ENCODE measurements around the gene NGF.
"Not testable (repeated sequence)": the region's sequence is repeated elsewhere in the genome, so short reads cannot be mapped to it uniquely, and the experiment has no call there.

The NGF gene

DNA sequence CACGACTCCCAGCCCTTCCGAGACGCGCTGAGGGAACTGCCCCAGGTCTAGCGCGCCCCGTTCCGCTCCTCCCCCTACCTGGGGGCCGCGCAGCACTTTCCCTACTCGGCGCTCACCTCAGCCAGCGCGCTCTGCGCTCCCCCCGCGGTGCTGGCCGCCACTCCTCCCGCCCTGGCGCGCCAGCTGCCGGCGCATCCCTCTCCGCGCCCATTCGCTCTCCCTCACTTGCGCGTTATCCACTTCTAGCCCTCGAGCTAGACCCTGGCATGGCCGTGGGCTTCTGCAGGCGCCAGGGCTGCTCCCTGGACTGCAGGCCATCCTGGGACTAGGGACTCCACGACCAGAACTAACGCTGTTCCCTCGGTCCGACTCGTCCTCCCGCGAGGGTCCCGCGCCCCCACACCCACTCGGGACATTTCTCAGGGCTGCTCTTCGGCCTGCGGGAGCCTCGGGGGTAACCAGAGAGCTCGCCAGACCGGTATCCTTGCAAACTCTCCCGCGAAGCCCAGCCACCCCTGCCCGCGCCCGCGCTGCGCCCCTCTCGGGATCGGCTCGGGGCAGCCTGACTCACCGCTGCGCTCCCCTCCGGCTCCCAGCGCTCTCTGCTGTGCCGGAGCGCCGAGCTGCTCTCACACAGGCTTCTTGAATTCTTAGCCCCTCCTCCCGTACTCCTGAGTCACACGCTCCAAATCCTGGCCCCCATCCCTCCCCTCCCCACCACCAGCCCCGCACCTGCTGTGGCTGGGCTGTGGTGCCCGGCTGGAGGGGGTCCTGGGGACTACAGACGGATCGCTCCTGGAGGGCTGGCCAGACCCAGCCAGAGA, at the start of gene NGF:
Gene NGF (minus strand): TSS at position 617 of the 824 bp plus-strand sequence. CDS start 51,454 bp downstream, outside the sequence.
- Histone ChIP-seq H3K36me3 (ENCODE audit: control insufficient read depth, insufficient read depth, low read length) (no peaks in the 10 kb centered on the region), H3K4me3 (replicated peaks; ENCODE audit: low read depth, low read length) (no peak within 1 kb of the TSS), H3K27me3 (replicated peaks; ENCODE audit: control insufficient read depth, insufficient read depth, low read length) (peaks cover 2% of the 10 kb centered on the region)
- DNase-seq (ENCODE audit: extremely low read depth, insufficient read length), result peak; percentile 1
- TF ChIP-seq, protein P1, sequence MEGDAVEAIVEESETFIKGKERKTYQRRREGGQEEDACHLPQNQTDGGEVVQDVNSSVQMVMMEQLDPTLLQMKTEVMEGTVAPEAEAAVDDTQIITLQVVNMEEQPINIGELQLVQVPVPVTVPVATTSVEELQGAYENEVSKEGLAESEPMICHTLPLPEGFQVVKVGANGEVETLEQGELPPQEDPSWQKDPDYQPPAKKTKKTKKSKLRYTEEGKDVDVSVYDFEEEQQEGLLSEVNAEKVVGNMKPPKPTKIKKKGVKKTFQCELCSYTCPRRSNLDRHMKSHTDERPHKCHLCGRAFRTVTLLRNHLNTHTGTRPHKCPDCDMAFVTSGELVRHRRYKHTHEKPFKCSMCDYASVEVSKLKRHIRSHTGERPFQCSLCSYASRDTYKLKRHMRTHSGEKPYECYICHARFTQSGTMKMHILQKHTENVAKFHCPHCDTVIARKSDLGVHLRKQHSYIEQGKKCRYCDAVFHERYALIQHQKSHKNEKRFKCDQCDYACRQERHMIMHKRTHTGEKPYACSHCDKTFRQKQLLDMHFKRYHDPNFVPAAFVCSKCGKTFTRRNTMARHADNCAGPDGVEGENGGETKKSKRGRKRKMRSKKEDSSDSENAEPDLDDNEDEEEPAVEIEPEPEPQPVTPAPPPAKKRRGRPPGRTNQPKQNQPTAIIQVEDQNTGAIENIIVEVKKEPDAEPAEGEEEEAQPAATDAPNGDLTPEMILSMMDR (IDR thresholded peaks at IDR 0.05; ENCODE audit: insufficient read depth, low read length, poor library complexity, severe bottlenecking), result no peak

DNA sequence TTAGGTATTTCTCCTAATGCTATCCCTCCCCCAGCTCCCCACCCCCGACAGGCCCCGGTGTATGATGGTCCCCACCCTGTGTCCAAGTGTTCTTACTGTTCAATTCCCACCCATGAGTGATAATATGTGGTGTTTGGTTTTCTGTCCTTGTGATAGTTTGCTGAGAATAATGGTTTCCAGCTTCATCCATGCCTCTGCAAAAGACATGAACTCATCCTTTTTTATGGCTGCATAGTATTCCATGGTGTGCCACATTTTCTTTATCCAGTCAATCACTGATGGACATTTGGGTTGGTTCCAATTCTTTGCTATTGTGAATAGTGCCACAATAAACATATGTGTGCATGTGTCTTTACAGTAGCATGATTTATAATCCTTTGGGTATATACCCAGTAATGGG, 45.4 kb upstream of the NGF start:
- H3K27me3 ChIP-seq (replicated peaks; ENCODE audit: control insufficient read depth, insufficient read depth, low read length); H3K36me3 ChIP-seq (ENCODE audit: control insufficient read depth, insufficient read depth, low read length); H3K4me3 ChIP-seq (replicated peaks; ENCODE audit: low read depth, low read length); DNase-seq (ENCODE audit: extremely low read depth, insufficient read length): not testable (repeated sequence)

DNA sequence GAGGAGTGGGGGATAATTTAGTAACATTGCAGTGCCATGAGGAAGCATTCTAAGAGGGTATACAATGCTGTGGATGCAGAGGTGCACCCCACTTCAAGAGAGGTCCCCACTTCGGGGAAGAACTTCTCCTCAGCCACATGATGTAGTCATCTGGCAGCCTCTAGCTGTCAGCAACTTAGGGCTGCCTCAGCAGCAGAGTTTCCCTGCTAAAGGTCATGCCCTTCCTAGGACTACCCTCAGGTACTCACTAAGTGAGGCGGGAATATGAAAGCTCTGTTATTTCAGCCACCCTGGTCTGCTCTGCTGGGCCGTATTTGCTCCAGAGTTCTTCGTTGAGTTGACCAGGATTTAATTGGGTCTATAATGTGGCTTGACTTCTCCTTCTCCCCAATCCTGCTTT, 41.9 kb upstream of the NGF start:
- DNase-seq (ENCODE audit: extremely low read depth, insufficient read length), result no peak
- TF ChIP-seq, protein P1 (IDR thresholded peaks at IDR 0.05; ENCODE audit: insufficient read depth, low read length, poor library complexity, severe bottlenecking), result no peak
- Histone ChIP-seq H3K27me3 (replicated peaks; ENCODE audit: control insufficient read depth, insufficient read depth, low read length) (no peaks in the 10 kb centered on the region; the same call in 1 of the 2 replicates), H3K36me3 (ENCODE audit: control insufficient read depth, insufficient read depth, low read length) (no peaks in the 10 kb centered on the region), H3K4me3 (replicated peaks; ENCODE audit: low read depth, low read length) (no peak overlapping the region)

DNA sequence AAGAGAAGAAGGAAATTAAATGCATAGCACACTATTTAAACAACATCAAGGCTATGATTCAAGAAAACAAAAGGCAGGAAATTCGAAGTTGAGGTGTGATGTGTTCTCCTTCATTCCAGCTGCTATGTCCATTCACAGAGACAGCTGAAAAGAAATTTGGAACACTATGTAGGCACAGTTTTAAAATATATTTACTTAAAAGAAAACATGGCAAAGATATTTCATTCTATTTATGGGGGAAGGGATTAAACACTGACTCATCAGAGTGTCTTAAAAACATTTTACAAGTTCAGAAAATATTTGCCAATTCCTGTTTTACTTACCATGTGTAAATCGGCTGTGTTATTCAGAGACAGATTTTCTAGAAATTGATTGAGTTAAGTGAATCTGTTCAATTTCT, 39.4 kb upstream of the NGF start:
- Histone ChIP-seq H3K36me3 (ENCODE audit: control insufficient read depth, insufficient read depth, low read length) (no peaks in the 10 kb centered on the region), H3K27me3 (replicated peaks; ENCODE audit: control insufficient read depth, insufficient read depth, low read length) (no peaks in the 10 kb centered on the region; the same call in 1 of the 2 replicates), H3K4me3 (replicated peaks; ENCODE audit: low read depth, low read length) (no peak overlapping the region)
- no peak for DNase-seq (ENCODE audit: extremely low read depth, insufficient read length)
- TF ChIP-seq, protein P1 (IDR thresholded peaks at IDR 0.05; ENCODE audit: insufficient read depth, low read length, poor library complexity, severe bottlenecking), result no peak

DNA sequence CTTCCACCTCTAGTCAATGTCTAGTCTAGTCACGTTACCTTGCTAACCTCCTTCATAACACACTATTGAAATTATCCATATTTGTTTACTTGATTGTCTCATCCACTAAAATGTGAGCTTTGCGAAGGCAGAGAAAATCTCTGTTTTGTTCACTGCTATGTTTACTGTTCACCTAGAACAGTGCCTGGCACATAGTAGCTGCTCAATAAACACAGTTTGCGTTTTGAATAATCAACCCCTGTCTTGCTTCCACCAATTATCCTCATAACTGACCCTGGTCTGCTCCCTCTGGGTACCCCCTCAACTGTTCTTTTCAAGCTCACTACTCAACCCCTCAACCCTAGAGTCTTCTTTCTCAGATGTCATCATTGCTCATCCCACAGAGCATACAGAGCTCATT, 36.5 kb upstream of the NGF start:
- H3K36me3 ChIP-seq (ENCODE audit: control insufficient read depth, insufficient read depth, low read length), result no peaks in the 10 kb centered on the region
- TF ChIP-seq, protein P1 (IDR thresholded peaks at IDR 0.05; ENCODE audit: insufficient read depth, low read length, poor library complexity, severe bottlenecking), result no peak
- DNase-seq (ENCODE audit: extremely low read depth, insufficient read length), result no peak
- H3K4me3 ChIP-seq (replicated peaks; ENCODE audit: low read depth, low read length), result no peak overlapping the region
- no peaks in the 10 kb centered on the region; the same call in 1 of the 2 replicates for H3K27me3 ChIP-seq (replicated peaks; ENCODE audit: control insufficient read depth, insufficient read depth, low read length)

DNA sequence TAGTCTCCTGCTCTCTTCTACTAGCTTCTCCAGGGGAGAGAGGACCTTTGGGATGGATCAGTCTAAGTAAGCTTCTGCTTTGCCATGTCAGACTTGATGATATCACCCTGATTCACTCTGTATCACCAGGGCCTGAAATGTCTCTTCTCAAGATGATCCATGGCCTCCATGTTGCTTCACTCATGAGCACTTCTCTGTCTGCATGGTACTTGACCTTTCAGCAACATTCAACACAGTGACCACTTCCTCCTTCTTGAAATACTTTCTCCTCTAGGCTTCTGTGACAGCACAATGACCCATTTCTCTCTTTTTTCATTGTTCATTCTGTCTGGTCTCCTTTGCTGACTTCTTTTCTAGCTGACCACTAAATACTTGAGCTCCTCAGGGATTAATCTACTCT, 35.3 kb upstream of the NGF start:
- no peaks in the 10 kb centered on the region; the same call in 1 of the 2 replicates for H3K27me3 ChIP-seq (replicated peaks; ENCODE audit: control insufficient read depth, insufficient read depth, low read length)
- no peak overlapping the region for H3K4me3 ChIP-seq (replicated peaks; ENCODE audit: low read depth, low read length)
- H3K36me3 ChIP-seq (ENCODE audit: control insufficient read depth, insufficient read depth, low read length), result no peaks in the 10 kb centered on the region
- TF ChIP-seq, protein P1 (IDR thresholded peaks at IDR 0.05; ENCODE audit: insufficient read depth, low read length, poor library complexity, severe bottlenecking), result no peak
- DNase-seq (ENCODE audit: extremely low read depth, insufficient read length), result no peak
